HCEC 1CT (cell line): ENCODE results near the gene MUC5B.
"Not testable (repeated sequence)": the region's sequence is repeated elsewhere in the genome, so short reads cannot be mapped to it uniquely, and the experiment has no call there.

ENCODE experiments used
- DNase-seq: peaks from one replicate; pipeline ENCODE4 v3.0.0-alpha.2; 2017

Gene MUC5B

GRCh38 chr11:1222491-1223345 is at the start of gene MUC5B:
MUC5B (plus strand) TSS chr11:1223066; CDS start chr11:1223124, 58 bp downstream.
- DNase-seq: no peak

GRCh38 chr11:1173396-1173795 is 49.5 kb upstream of the MUC5B start:
- DNase-seq: not testable (repeated sequence)

GRCh38 chr11:1174441-1175370 is 48.2 kb upstream of the MUC5B start:
- DNase-seq: no peak

GRCh38 chr11:1175461-1176223 is 47.2 kb upstream of the MUC5B start:
- no peak for DNase-seq

GRCh38 chr11:1176224-1177019 is 46.4 kb upstream of the MUC5B start:
- no peak for DNase-seq

GRCh38 chr11:1177020-1177770 is 45.7 kb upstream of the MUC5B start:
- no peak for DNase-seq

- no peak for DNase-seq
Observed at GRCh38 chr11:1177771-1178090, 45.1 kb upstream of the MUC5B start.

GRCh38 chr11:1178201-1178885 is 44.5 kb upstream of the MUC5B start:
- DNase-seq: no peak

GRCh38 chr11:1178906-1179305 is 44.0 kb upstream of the MUC5B start:
- no peak for DNase-seq

- no peak for DNase-seq
Observed at GRCh38 chr11:1179641-1180040, 43.2 kb upstream of the MUC5B start.

GRCh38 chr11:1180171-1180570 is 42.7 kb upstream of the MUC5B start:
- no peak for DNase-seq

GRCh38 chr11:1180947-1181391 is 41.9 kb upstream of the MUC5B start:
- DNase-seq: no peak

GRCh38 chr11:1181420-1181819 is 41.4 kb upstream of the MUC5B start:
- DNase-seq: no peak

- DNase-seq: no peak
Observed at GRCh38 chr11:1181853-1182535, 40.9 kb upstream of the MUC5B start.

GRCh38 chr11:1184139-1184538 is 38.7 kb upstream of the MUC5B start:
- not testable (repeated sequence) for DNase-seq

GRCh38 chr11:1188451-1189130 is 34.3 kb upstream of the MUC5B start:
- DNase-seq: not testable (repeated sequence)

GRCh38 chr11:1189816-1190215 is 33.0 kb upstream of the MUC5B start:
- not testable (repeated sequence) for DNase-seq

- not testable (repeated sequence) for DNase-seq
Observed at GRCh38 chr11:1191786-1192470, 30.9 kb upstream of the MUC5B start.
